GM21825 (cell line): ENCODE data around the gene TAS2R8.
"Not testable (repeated sequence)": the region's sequence is repeated elsewhere in the genome, so short reads cannot be mapped to it uniquely, and the experiment has no call there.

Experiments used
- ATAC-seq: cut with Tn5 transposase; IDR thresholded peaks from one replicate; pipeline ENCODE4 v1.9.1; 2021; ENCODE audit warnings: mild to moderate bottlenecking, moderate library complexity; ENCODE audit not compliant: unreplicated experiment

Gene TAS2R8

DNA sequence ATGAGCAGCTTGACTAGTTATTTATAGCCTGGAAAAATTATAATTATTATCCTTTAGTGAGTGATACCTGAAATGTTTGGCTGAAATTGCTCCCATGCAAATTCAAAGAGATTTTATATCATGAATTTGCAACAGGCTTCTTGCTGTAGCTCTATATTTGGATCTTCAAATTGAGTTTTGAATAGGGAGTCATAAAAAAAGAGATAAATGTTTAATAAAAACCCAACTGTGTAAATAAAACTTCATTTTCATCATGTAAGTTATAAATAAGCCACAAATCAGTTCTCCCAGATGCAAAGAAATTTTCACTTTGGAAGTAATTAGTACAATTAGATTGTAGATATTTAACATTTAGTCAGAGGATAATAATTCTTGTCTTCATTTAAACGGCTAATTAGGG is at the start of gene TAS2R8:
TSS of gene TAS2R8 (minus strand) at position 101 of the 400 bp plus-strand sequence. CDS start 306 bp downstream, outside the sequence.
- ATAC-seq = no peak

DNA sequence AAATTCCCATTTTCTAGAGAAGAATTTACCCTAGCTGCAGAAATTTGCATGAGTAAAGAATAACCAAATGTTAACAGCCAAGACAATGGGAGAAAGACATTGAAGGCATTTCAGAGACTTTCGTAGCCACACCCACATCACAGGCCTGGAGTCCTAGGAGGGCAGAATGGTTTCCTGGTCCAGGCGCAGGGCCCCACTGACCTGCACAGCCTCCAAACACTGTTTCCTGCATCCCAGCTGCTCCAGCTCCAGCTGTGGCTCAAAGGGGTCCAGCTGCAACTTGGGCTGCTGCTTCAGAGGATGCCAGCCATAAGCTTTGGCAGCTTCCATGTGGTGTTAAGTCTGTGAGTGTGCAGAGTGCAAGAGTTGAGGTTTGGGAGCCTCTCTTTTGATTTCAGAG is 48.7 kb upstream of the TAS2R8 start:
- ATAC-seq = no peak

DNA sequence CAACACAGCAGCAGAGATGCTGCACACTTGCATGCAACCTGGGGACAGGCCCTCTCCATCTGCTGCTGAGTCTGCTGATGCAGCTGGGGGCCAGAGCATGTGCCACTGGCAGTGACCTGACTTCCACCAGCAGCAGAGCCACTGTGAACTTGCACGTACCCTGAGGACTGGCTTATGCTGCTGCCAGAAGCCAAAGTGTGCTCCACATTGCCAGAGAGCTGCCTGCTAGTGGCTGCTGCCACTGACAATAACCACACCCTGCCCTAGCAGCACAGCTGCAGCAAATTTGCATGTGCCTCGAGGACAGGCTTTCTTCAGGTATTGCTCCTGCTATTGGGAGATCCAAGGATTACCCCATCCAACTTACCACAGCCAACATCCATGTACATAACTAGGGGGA is 46.7 kb upstream of the TAS2R8 start:
- no peak for ATAC-seq

- ATAC-seq = no peak
These were observed 44.3 kb upstream of the TAS2R8 start for GRCh38 chr12:10851243-10851858.

- ATAC-seq = no peak
These were observed 42.4 kb upstream of the TAS2R8 start, which contains the start of gene PRR4 for GRCh38 chr12:10849425-10849878. TSS of gene PRR4 (minus strand) at chr12:10849475. CDS start at chr12:10849437, 38 bp downstream.

DNA sequence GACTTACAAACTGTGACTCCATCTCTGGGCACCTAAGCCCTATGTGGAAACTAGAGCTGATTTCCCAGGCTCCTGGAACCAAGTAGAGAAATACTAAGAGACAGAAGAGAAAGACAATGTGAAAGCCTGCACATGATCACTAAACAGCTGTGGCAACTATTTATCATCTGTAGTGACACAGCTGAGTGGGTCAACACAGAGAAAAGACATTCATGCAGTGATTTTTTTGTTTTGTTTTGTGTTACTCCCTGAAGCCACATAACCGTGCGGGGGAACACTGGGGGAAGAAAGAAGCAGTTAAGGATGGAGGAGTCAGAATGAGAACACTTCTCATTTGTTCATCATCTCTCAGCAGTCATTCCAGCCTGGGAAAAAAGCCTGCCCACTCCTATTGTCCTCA is 40.7 kb upstream of the TAS2R8 start:
- ATAC-seq = no peak

- ATAC-seq = no peak
These were observed 35.8 kb upstream of the TAS2R8 start for GRCh38 chr12:10842862-10843261.

- no peak for ATAC-seq
These were observed 31.4 kb upstream of the TAS2R8 start for GRCh38 chr12:10838461-10838860.

- ATAC-seq = no peak
These were observed 22.9 kb upstream of the TAS2R8 start for GRCh38 chr12:10829994-10830393.

DNA sequence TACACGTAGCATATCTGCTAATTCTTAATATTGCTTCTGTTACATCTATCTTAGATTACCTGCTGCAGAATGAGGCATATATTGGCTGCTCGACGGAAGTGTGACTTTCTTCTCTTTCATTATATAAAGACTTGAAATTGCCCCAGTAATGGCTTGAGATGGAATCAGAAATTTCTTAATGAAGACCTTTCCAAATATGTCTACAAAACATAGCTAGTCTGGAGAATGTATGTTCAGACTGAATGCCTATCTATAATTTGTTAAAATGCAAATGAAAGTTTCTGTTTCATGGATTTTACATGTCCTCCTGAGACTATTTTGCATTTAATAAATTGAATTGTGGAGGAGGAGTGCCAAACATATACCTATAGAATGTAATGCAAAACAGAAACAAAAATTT is 19.2 kb upstream of the TAS2R8 start, which contains the start of gene TAS2R10:
TSS of gene TAS2R10 (minus strand) at position 101 of the 400 bp plus-strand sequence. CDS start at position 12, 89 bp downstream.
- ATAC-seq = no peak

DNA sequence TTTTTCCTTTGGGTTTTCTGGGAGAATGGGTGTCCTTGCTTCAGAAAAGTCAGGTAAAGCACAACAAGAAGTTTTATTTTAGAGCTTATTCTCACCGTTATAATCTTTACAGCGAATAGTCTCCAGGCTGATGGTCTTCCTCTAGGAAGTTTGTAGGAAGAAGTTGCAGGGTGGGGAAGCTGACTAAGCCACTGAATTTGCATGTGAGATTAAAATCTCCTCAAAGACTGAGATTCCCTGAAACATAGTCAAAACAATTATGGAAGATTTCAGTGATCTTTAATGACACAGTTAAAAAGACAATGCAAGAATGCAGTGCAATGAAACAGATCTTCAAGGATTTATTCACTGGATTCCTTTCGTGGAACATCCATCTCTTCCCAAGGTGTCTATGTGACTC is 17.9 kb upstream of the TAS2R8 start:
- ATAC-seq = no peak

DNA sequence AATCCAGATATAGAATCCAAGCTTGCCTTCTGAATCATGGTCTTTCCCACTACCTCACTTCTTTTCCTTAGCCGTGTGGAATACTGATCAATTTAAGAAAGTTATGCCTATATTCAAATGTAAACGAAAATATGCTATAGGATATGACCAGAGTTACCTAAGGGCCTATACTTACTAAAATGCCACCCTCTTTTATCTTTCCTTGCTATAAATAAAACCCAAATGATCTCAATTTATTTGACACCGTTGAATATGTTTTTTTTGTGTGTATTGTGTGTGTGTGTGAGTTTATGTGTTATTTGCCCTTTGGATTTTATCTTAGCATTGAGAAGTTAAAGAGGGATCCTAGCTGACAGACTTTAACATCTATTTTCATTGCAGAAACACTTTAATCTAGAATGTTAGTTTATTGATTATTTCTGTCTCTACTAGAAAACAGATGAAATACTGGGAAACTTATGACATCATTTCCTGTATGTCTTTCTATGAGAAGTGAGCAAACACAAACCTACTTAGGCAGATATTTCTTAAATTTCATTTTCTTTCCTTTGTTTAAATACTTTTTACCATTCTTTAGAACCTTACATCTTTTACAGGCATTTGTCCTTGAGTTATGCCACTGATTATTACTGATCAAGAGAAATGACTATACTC is 4.9 kb upstream of the TAS2R8 start:
- ATAC-seq = no peak

- ATAC-seq = no peak
These were observed 3.0 kb upstream of the TAS2R8 start, which contains the start of gene TAS2R9 for GRCh38 chr12:10810068-10810467. TSS of gene TAS2R9 (minus strand) at chr12:10810168. CDS start at chr12:10810075, 93 bp downstream.

DNA sequence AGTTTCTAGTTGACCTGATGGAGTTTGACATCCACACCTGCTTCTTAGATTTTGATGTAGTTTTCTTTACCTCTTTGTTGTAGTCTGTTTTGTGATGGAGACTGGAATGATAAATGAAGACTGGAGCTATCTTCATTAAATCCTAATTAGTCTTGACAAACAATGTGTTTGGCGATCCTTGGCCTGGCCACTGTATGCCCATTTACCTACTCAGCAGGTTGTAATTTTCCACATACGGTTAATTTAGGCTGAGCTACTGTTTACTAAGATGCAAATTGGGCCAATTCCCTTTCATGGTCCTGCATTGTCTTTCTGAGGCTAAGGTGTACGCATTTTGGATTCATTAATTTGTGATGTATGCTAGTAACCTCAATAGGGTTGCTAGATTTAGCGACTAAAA is 4.5 kb downstream of the TAS2R8 start, which contains the start of gene TAS2R7:
TSS of gene TAS2R7 (minus strand) at position 41 of the 400 bp plus-strand sequence. CDS start 57 bp downstream, outside the sequence.
- ATAC-seq = no peak

GRCh38 chr12:10801741-10802140 is 5.3 kb downstream of the TAS2R8 start:
- ATAC-seq = no peak

DNA sequence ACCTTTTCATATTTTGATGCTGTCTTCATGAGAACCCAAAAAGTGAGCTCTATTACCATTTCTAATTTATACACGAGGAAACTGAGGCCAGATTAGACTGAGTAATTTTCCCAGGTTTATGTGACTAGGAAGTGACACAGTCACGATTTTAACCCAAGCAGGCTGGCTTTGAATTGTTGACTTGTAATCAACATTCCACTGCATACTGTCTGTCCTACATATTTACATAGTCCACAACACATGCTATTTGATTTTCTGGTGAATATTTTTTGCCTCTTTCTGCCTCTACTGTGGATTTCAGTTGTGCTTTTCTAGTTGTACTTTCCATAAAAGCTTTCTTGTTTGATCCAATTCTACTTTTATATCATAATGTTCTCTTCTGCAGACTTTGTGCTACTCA is 12.9 kb downstream of the TAS2R8 start:
- ATAC-seq = no peak

- ATAC-seq = not testable (repeated sequence)
These were observed 15.3 kb downstream of the TAS2R8 start for GRCh38 chr12:10791769-10792168.

DNA sequence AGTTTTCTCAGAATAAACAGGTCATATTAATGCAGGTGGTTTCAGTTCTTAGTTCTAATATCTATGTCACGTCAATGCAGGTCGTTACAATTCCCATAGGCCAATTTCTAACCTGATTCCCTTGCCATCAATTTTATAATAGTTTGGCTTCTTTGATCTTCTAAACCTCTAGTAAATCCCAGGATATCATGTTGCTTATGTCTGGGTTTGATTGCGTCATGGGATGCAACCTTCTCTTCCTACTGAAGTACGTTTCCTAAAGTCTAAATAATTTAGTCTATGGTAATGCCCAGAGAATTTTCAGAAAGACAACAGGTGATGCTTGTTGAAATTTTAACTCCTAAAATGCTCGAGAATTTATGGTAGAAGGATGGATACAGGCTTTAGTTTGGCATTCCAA is 23.8 kb downstream of the TAS2R8 start:
- ATAC-seq = no peak

DNA sequence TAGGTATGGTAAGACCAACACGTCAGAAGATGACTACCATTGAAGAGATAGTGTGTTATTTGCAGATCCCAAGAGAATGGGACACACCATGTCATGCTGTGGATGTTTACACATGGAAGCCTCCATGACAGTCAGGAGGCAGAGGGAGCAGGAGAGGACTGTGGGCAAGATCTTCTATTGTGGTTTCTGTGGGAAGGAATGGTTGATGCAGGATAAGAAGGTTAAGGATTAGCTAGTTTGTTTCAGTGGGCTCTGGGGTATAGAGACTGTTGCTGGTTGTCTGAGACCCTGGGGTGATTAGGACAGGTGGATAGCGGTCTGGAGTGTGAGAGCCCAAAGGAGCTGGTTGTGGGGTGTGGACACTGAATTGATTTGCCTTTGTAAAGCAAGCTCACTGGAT is 28.0 kb downstream of the TAS2R8 start:
- no peak for ATAC-seq

DNA sequence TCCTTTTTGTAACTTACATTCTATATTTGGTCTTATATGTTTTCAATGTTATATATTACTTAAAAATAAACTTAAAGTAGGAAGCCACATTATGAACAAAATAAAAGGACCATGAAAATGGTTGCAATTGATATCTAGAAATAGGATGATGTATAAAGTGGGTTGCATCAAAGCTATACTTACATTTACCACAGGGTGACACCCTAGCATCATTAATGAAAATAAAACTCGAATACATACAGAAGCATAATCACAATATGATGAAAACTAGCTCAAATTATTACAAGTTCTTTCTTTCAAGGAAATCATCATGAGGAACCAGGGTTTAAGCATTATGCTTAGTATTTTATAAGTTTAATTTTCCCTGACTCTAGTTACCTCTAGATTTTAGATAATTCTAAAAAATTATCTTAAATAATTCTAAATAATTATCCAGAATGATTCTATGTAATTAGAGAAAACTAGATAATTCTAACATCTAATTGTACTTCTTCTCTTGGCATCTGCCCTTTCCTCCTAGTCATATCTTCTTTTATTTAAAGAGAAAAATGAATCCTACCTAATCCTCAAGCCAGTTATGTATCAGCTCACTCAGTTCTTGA is 35.9 kb downstream of the TAS2R8 start:
- no peak for ATAC-seq

GRCh38 chr12:10759657-10760056 is 47.4 kb downstream of the TAS2R8 start:
- no peak for ATAC-seq

DNA sequence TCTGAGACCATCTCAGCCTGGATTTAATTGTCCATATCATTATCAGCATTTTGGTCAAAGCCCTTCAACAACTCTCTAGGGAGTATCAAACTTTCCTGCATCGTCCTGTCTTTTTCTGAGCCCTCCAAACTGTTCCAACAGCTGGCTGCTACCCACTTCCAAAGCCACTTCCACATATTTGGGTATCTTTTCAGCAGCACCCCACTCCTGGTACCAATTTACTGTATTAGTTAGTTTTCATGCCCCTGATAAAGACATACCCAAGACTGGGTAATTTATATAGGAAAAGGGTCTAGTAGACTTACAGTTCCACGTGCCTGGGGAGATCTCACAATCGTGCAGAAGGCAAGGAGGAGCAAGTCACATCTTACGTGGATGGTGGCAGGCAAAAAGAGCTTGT is 50.9 kb downstream of the TAS2R8 start:
- ATAC-seq = no peak
